A204.1 (cell line): ENCODE measurements around the gene TERT.
"Not testable (repeated sequence)": the region's sequence is repeated elsewhere in the genome, so short reads cannot be mapped to it uniquely, and the experiment has no call there.

Source experiments
- FAIRE-seq: peaks from 2 replicates; lab custom pipeline; 2012; peaks lifted over from hg19 to GRCh38; lab: Jason Lieb, UNC

The TERT gene

GRCh38 chr5:1294835-1295649 is at the start of gene TERT:
Gene TERT, minus strand, starts transcription at chr5:1295068. Its CDS starts 79 bp downstream, at chr5:1294989.
- FAIRE-seq, result no peak

DNA sequence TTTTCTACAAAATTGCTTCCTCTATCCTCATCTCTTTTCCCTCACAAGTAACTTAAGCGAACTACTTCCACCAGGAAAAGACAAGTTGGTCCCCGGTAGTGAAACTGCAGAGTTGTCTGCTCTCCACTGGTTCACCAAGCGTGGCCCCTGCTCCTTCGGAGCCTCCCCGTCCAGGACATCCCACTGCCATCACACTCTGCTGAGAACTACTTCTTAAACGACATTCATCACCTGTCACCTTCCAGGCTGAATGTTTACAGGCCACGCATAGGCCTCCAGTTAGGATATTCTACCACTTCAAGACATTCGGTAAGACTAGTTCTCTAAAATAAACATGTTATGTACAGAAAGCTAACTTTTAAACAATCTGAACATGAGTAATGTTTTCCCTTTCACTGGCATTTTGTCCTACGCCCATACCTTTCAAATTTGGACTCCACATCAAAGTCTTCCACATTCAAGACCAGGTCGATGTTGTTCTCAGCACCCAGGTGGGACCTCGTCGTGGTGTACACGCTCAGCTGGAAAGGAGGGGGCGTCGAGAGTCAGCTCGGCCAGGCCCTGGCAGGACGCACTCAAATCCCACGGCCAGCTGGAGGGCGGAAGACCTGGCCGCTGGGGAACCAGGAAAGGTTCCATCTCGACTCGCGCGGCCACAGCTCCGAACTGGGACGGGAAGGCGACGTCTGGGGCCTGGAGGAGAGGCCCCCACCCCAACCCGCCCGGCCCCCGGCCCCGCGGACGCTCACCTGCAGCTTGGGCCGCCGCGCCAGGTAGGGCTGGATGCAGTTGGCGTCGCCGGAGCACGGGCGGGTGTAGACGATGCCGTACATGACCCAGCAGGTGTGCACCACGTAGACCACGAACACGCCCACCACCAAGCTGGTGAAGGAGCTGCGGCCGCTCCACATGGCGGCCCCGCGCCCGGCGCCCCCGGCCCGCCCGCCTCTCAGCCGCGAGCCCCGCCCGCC is 49.3 kb upstream of the TERT start:
- no peak for FAIRE-seq

- no peak for FAIRE-seq
Observed at GRCh38 chr5:1343315-1343751, 48.5 kb upstream of the TERT start.

- not testable (repeated sequence) for FAIRE-seq
Observed at GRCh38 chr5:1342711-1343110, 47.8 kb upstream of the TERT start.

DNA sequence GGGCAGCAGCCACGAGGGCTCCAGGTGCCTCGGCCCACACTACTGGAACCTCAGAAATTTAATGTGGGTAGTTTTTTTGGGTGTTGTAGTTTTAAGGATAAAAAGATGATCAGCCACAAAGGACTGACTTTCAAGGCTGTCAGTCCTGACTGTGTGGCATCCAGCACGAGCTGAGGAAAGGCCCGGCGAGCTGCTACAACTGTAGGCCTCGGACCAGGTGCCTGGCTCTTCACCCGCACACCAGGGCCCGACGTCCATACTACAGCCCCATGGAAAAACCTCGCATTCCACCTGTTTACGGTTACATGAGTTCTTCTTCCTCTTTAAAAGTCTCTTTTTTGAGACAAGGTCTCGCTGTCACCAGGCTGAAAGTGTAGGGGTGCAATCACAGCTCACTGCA is 47.4 kb upstream of the TERT start:
- no peak for FAIRE-seq

DNA sequence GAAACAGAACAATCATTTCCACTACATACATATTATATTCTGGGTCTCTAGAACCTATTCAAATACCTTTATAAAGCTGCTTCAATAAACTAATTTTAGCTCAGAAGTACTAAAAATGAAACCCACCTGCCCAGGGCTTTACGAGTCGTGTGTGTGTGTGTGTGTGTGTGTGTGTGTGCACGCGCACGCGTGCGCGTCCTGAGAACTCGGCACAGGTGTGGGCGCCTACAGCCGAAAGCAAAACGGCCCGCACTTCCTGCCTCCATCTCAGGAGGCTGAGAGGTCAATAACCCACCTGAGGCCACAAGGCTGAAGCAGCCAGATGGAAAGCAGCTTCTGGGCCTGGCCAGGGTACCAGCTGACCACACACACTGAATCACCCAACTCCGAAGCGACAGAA is 47.0 kb upstream of the TERT start:
- FAIRE-seq, result no peak

DNA sequence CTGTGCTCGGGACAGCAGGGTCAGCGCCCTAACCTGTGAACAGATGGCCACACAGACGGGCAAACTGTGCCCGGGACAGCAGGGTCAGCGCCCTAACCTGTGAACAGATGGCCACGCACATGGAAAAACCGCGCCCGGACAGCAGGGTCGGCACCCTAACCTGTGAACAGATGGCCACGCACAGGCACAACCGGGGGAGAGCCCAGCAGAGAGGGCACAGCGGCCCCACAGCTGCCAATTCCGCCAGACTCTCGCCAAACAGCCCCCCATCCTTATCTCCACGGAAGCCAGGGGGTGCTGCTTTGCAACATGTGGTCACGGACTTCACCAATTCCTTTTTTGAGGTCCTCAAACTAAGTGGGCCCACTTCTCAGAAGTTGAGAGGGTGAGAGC is 44.9 kb upstream of the TERT start:
- not testable (repeated sequence) for FAIRE-seq

GRCh38 chr5:1339139-1339817 is 44.4 kb upstream of the TERT start:
- not testable (repeated sequence) for FAIRE-seq

- no peak for FAIRE-seq
Observed at GRCh38 chr5:1338506-1339070, 43.7 kb upstream of the TERT start.

DNA sequence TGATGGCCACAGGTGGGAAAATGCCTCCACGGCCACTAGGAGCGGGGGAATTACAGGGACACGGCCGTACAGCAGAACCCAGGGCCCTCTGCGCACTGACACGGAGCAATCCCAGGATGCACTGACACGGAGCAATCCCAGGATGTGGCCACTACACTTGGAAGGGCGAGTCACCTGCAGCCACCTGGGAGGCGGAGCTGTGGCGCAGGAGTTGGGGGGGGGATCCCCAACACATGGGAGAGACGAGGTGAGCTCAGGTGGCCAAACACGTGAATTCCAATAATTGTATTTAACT is 43.3 kb upstream of the TERT start:
- no peak for FAIRE-seq

DNA sequence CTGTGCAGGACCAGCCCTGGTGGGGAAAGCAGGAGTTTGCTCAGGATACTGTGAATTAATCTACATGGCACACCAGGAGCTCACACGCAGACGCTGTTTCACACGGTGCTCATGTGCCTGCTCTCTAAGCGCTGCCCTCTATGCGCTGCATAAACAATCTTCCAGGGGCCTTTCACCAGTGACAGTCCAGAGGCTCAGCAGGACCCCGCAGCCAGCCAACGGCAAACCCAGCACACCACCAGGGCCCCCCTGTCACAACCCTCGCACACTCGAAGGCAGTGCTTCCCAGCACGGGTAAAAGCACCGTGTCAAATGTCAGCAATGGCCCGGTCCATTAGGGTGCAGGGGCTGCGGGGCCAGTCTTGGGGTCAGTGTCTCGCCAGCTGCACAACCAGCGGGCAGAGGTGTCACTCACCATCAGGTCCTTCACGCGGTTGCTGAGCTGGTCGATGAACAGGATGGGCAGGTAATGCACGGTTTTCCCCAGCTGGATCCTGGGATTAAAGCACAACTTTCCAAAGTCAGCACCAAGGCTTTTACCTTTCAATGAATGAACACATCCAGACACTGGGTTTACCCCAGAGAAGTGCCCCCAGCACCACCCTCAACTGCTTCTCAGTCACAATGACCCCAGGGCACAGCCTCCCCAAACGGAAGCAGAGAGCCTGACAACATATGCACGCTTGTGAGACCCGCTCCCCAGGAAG is 42.8 kb upstream of the TERT start:
- no peak for FAIRE-seq

DNA sequence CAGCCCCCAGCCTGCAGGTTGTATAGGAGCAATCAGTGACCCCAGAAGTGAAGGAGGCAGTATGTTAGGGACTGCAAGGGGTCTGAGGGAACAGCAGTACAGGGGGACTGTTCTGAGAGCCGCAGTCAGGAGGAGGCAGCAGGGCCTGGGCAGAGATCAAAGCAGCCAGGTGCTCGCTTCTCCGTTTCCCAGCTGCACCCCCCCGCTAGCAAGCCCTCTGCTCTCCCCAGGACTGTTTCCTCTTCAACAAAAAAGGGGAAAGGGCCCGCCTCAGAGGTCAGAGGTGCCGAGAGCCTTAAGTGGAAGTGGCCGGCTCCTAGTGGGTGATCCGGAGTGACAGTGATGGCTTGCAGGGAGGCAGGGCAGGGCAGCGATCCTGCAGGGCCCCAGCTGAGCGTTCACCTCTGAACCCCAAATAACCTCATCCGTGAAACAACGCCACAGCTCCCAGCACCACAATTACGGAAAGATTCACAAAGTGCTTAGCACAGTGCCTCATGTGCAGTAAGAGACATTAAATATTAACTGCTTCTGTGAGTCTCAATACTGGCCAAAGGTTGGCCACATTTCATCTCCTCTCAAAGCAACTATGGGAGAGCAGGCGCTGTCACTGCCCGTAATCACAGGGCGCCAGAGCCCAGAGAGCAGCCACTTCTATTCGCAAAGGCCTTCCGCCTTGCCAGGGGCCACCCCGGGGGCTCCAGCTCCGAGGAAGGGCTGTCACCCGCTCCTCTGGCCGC is 42.1 kb upstream of the TERT start:
- FAIRE-seq, result no peak

- no peak for FAIRE-seq
Observed at GRCh38 chr5:1336106-1336561, 41.3 kb upstream of the TERT start.

- no peak for FAIRE-seq
Observed at GRCh38 chr5:1335540-1336095, 40.8 kb upstream of the TERT start.

GRCh38 chr5:1334831-1335539 is 40.1 kb upstream of the TERT start:
- FAIRE-seq, result no peak

- FAIRE-seq, result no peak
Observed at GRCh38 chr5:1333986-1334385, 39.1 kb upstream of the TERT start.

- FAIRE-seq, result not testable (repeated sequence)
Observed at GRCh38 chr5:1333286-1333685, 38.4 kb upstream of the TERT start.

DNA sequence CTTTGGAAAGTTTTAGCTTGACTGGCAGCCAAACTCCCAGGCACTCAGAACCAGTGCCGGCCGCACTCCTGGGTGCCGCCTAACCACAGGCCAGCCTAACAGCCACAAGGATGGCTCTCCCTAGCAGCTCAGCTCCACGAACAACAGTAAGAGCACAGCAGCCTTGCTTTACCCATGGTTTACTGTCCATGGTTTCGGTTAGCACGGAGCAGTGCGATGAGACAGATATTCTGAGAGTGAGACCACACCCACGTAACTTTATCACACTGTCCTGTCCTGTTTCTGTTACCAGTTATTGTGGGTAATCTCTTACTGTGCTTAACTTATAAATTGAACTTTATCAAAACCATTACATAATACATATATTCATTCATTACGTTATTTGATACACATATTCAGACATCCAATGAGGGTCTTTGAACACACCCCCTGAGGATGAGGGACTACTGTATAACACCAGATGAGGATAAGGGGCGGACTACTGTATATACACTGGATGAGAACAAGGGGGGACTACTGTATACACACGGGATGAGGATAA is 37.7 kb upstream of the TERT start:
- FAIRE-seq, result no peak

- no peak for FAIRE-seq
Observed at GRCh38 chr5:1331861-1332405, 37.1 kb upstream of the TERT start.
